DND-41 (cell line): ENCODE measurements around the gene NFATC3.
A peak's percentile ranks its signal among the peaks of the same experiment; 100 is the strongest.

Experiments
- ATAC-seq: fragments of 200-7000 bp; cut with Tn5 transposase; 3 replicates; pipeline ENCODE4 v1.9.1; 2021; ENCODE audit warnings: low read depth; ENCODE audit not compliant: insufficient read depth
- DNase-seq: peaks from one replicate; pipeline ENCODE4 v3.0.0-alpha.2; 2020
- H2AFZ ChIP-seq: 2 replicates; pipeline ENCODE4 v1.6.0; 2012; ENCODE audit warnings: low read depth, low read length
- H3K27ac ChIP-seq: 2 replicates; pipeline ENCODE4 v1.5.1; 2012; ENCODE audit warnings: low read length, inconsistent platforms
- H3K27me3 ChIP-seq: fragments of 200-600 bp; sonication (generic); 2 replicates; pipeline ENCODE4 v1.6.0; 2012; ENCODE audit warnings: low read length, mild to moderate bottlenecking, inconsistent platforms; ENCODE audit not compliant: insufficient read depth, poor library complexity
- H3K36me3 ChIP-seq: 2 replicates; pipeline ENCODE4 v1.5.1; 2012; ENCODE audit warnings: low read length, inconsistent platforms; ENCODE audit not compliant: insufficient read depth
- H3K4me1 ChIP-seq: 2 replicates; pipeline ENCODE4 v1.5.1; 2012; ENCODE audit warnings: mild to moderate bottlenecking, low read length; ENCODE audit not compliant: insufficient read depth
- H3K4me2 ChIP-seq: 2 replicates; pipeline ENCODE4 v1.6.0; 2012; ENCODE audit warnings: mild to moderate bottlenecking, moderate library complexity, low read length, inconsistent platforms; ENCODE audit not compliant: insufficient read depth
- H3K4me3 ChIP-seq, 2 experiments: fragments of 200-600 bp in 1 of 2; shearing (Covaris generic) in 1 of 2; 2 replicates each; pipeline ENCODE4 v1.5.1; 2012 to 2016; ENCODE audit warnings: inconsistent platforms in 2 of 2, low read length in 2 of 2, mild to moderate bottlenecking in 2 of 2, low read depth in 1 of 2, moderate library complexity in 1 of 2
- H3K79me2 ChIP-seq: 2 replicates; pipeline ENCODE4 v1.6.0; 2012; ENCODE audit warnings: low read length, inconsistent platforms; ENCODE audit not compliant: insufficient read depth
- H3K9ac ChIP-seq: 2 replicates; pipeline ENCODE4 v1.6.0; 2012; ENCODE audit warnings: low read depth, mild to moderate bottlenecking, inconsistent platforms, low read length, moderate library complexity
- H3K9me3 ChIP-seq: 2 replicates; pipeline ENCODE4 v1.5.1; 2012; ENCODE audit warnings: low read length, moderate library complexity, mild to moderate bottlenecking, inconsistent platforms; ENCODE audit not compliant: insufficient read depth, severe bottlenecking
- H4K20me1 ChIP-seq: 2 replicates; pipeline ENCODE4 v1.6.0; 2012; ENCODE audit warnings: low read length; ENCODE audit not compliant: insufficient read depth
- EZH2 ChIP-seq: IDR thresholded peaks from 3 replicates; pipeline ENCODE4 v1.6.1; 2012; ENCODE audit warnings: borderline replicate concordance, low read depth, mild to moderate bottlenecking, moderate library complexity, low read length, inconsistent platforms; ENCODE audit not compliant: severe bottlenecking
- TF ChIP-seq, protein P1 (sequence below): IDR thresholded peaks from 2 replicates; pipeline ENCODE4 v1.5.1; 2012; ENCODE audit warnings: borderline replicate concordance, low read length, moderate library complexity, mild to moderate bottlenecking; ENCODE audit not compliant: poor library complexity, severe bottlenecking; ENCODE audit errors: extremely low read depth

The NFATC3 gene

GRCh38 chr16:68242926-68243858, 158.0 kb downstream of the NFATC3 start:
- no peak overlapping the region for H3K4me2 ChIP-seq
- no peak for TF ChIP-seq EZH2
- TF ChIP-seq, protein P1, sequence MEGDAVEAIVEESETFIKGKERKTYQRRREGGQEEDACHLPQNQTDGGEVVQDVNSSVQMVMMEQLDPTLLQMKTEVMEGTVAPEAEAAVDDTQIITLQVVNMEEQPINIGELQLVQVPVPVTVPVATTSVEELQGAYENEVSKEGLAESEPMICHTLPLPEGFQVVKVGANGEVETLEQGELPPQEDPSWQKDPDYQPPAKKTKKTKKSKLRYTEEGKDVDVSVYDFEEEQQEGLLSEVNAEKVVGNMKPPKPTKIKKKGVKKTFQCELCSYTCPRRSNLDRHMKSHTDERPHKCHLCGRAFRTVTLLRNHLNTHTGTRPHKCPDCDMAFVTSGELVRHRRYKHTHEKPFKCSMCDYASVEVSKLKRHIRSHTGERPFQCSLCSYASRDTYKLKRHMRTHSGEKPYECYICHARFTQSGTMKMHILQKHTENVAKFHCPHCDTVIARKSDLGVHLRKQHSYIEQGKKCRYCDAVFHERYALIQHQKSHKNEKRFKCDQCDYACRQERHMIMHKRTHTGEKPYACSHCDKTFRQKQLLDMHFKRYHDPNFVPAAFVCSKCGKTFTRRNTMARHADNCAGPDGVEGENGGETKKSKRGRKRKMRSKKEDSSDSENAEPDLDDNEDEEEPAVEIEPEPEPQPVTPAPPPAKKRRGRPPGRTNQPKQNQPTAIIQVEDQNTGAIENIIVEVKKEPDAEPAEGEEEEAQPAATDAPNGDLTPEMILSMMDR, result no peak
- ATAC-seq, result no peak
- H3K4me3 ChIP-seq, result no peak overlapping the region
- H2AFZ ChIP-seq, result no peak overlapping the region
- H3K9ac ChIP-seq, result no peak overlapping the region
- H3K79me2 ChIP-seq, result peaks cover 29% of the 10 kb centered on the region
- H4K20me1 ChIP-seq, result peaks cover 7% of the 10 kb centered on the region; the same call in 1 of the 2 replicates
- peaks cover 38% of the 10 kb centered on the region for H3K4me1 ChIP-seq
- H3K27me3 ChIP-seq, result no peaks in the 10 kb centered on the region
- no peak for DNase-seq
- H3K27ac ChIP-seq, result no peak overlapping the region
- no peaks in the 10 kb centered on the region for H3K9me3 ChIP-seq
- H3K36me3 ChIP-seq, result no peaks in the 10 kb centered on the region; the same call in none of the 2 replicates

GRCh38 chr16:68244481-68244902, 159.3 kb downstream of the NFATC3 start:
- ATAC-seq, result 0 out of 3 replicates have a peak, but pooled peaks have one; percentile 1
- peaks cover 38% of the 10 kb centered on the region for H3K4me1 ChIP-seq
- H3K9me3 ChIP-seq, result no peaks in the 10 kb centered on the region
- H3K27me3 ChIP-seq, result no peaks in the 10 kb centered on the region
- H3K4me3 ChIP-seq, result peak overlapping the region; percentile 40 to 84; a peak in 3 of 4 replicates
- peaks cover 7% of the 10 kb centered on the region for H3K36me3 ChIP-seq
- H2AFZ ChIP-seq, result peak overlapping the region; percentile 80
- H4K20me1 ChIP-seq, result peaks cover 7% of the 10 kb centered on the region; the same call in 1 of the 2 replicates
- peak overlapping the region; percentile 34 for H3K27ac ChIP-seq
- no peak for DNase-seq
- H3K79me2 ChIP-seq, result peaks cover 29% of the 10 kb centered on the region
- H3K9ac ChIP-seq, result peak overlapping the region; percentile 61
- TF ChIP-seq, protein P1, result no peak
- no peak for TF ChIP-seq EZH2
- peak overlapping the region; percentile 87 for H3K4me2 ChIP-seq

GRCh38 chr16:68244903-68245853, 160.0 kb downstream of the NFATC3 start, which contains the start of gene PLA2G15:
Gene PLA2G15, plus strand, starts transcription at chr16:68245373. Its CDS starts 54 bp downstream, at chr16:68245427.
- H3K9me3 ChIP-seq, result no peaks in the 10 kb centered on the region
- peak; percentile 97 for ATAC-seq
- peaks cover 35% of the 10 kb centered on the region for H3K4me1 ChIP-seq
- peak; percentile 98 for DNase-seq
- H3K79me2 ChIP-seq, result peaks cover 29% of the 10 kb centered on the region
- H3K36me3 ChIP-seq, result peaks cover 8% of the 10 kb centered on the region
- peak within 1 kb of the TSS; percentile 87 for H3K4me2 ChIP-seq
- H4K20me1 ChIP-seq, result peaks cover 7% of the 10 kb centered on the region; the same call in 1 of the 2 replicates
- peak within 1 kb of the TSS; percentile 90 for H2AFZ ChIP-seq
- H3K9ac ChIP-seq, result peak within 1 kb of the TSS; percentile 61
- H3K4me3 ChIP-seq, result peak within 1 kb of the TSS; percentile 51 to 84; a peak in 3 of 4 replicates
- TF ChIP-seq EZH2, result no peak
- TF ChIP-seq, protein P1, result no peak
- peak within 1 kb of the TSS; percentile 64 for H3K27ac ChIP-seq
- no peaks in the 10 kb centered on the region for H3K27me3 ChIP-seq
